Measurements from ENCODE around the gene RIMS4.

Gene RIMS4

GRCh38 chr20:44743916-44744655 is 66.3 kb downstream of the RIMS4 start:
- Histone ChIP-seq H3K4me3 (replicated peaks; ENCODE audit: insufficient read depth, low read length) (no peak overlapping the region), H3K27me3 (ENCODE audit: insufficient read depth, poor library complexity, severe bottlenecking) (peaks cover 12% of the 10 kb centered on the region), H3K27ac (replicated peaks) (no peak overlapping the region)
- TF ChIP-seq SPI1 (IDR thresholded peaks at IDR 0.05; ENCODE audit: borderline replicate concordance, low read depth) (no peak), POLR2AphosphoS5 (IDR thresholded peaks at IDR 0.05; ENCODE audit: low read depth) (no peak), GABPA (IDR thresholded peaks at IDR 0.05; ENCODE audit: low read depth) (no peak), REST (IDR thresholded peaks at IDR 0.05; ENCODE audit: insufficient replicate concordance, low read depth) (no peak), CTCF (IDR thresholded peaks at IDR 0.05; ENCODE audit: insufficient read depth, low read length) (no peak)
- no peak for DNase-seq (ENCODE audit: low read depth in 1 of 2, low spot score in 1 of 2)

GRCh38 chr20:44743080-44743701 is 67.2 kb downstream of the RIMS4 start:
- Histone ChIP-seq H3K27ac (replicated peaks) (no peak overlapping the region), H3K27me3 (ENCODE audit: insufficient read depth, poor library complexity, severe bottlenecking) (peaks cover 12% of the 10 kb centered on the region), H3K4me3 (replicated peaks; ENCODE audit: insufficient read depth, low read length) (no peak overlapping the region)
- TF ChIP-seq GABPA (IDR thresholded peaks at IDR 0.05; ENCODE audit: low read depth): no peak
- no peak for TF ChIP-seq REST (IDR thresholded peaks at IDR 0.05; ENCODE audit: insufficient replicate concordance, low read depth)
- no peak for TF ChIP-seq SPI1 (IDR thresholded peaks at IDR 0.05; ENCODE audit: borderline replicate concordance, low read depth)
- no peak for TF ChIP-seq POLR2AphosphoS5 (IDR thresholded peaks at IDR 0.05; ENCODE audit: low read depth)
- TF ChIP-seq CTCF (IDR thresholded peaks at IDR 0.05; ENCODE audit: insufficient read depth, low read length): no peak
- no peak for DNase-seq (ENCODE audit: low read depth in 1 of 2, low spot score in 1 of 2)

- no peak overlapping the region for H3K4me3 ChIP-seq (replicated peaks; ENCODE audit: insufficient read depth, low read length)
- peaks cover 12% of the 10 kb centered on the region for H3K27me3 ChIP-seq (ENCODE audit: insufficient read depth, poor library complexity, severe bottlenecking)
- H3K27ac ChIP-seq (replicated peaks): no peak overlapping the region
- TF ChIP-seq REST (IDR thresholded peaks at IDR 0.05; ENCODE audit: insufficient replicate concordance, low read depth) (no peak), POLR2AphosphoS5 (IDR thresholded peaks at IDR 0.05; ENCODE audit: low read depth) (no peak), CTCF (IDR thresholded peaks at IDR 0.05; ENCODE audit: insufficient read depth, low read length) (no peak), SPI1 (IDR thresholded peaks at IDR 0.05; ENCODE audit: borderline replicate concordance, low read depth) (no peak), GABPA (IDR thresholded peaks at IDR 0.05; ENCODE audit: low read depth) (no peak)
- DNase-seq (ENCODE audit: low read depth in 1 of 2, low spot score in 1 of 2): no peak
These were observed 67.9 kb downstream of the RIMS4 start for GRCh38 chr20:44742304-44743079.

All from HL-60 (cell line).